Endothelial cell of umbilical vein (primary cell): ENCODE measurements around the gene AP5Z1. TPM values are rescaled to one million over a fixed set of nuclear protein-coding genes. Genes with fewer than 3 reads are reported as not detected.

Experiments used
- BruUV-seq: library from RNA; stranded (reverse); fragments of 400-500 nt; replicated peaks from 2 replicates; lab custom pipeline; 2021; lab: Mats Ljungman, UMichigan
- CTCF ChIA-PET: fragments of 300-600, 350-600 bp; sonication (Branson Sonifier 250); formaldehyde crosslinking; loops from one replicate; lab custom pipeline; 2021; ENCODE audit warnings: antibody characterized with exemption, inconsistent platforms; lab: Charles Lee
- POLR2A ChIA-PET: fragments of 300-600, 350-600 bp; sonication (Branson Sonifier 250); formaldehyde crosslinking; loops from one replicate; lab custom pipeline; 2021; ENCODE audit warnings: antibody characterized with exemption, inconsistent platforms; lab: Charles Lee
- DNase-seq: peaks from one replicate; pipeline ENCODE4 v3.0.0-alpha.2; 2011; ENCODE audit warnings: low read depth, low spot score
- FAIRE-seq: peaks from 2 replicates; lab custom pipeline; 2011; peaks lifted over from hg19 to GRCh38; lab: Jason Lieb, UNC
- H2AFZ ChIP-seq: 2 replicates; pipeline ENCODE4 v1.6.0; 2012; ENCODE audit warnings: low read depth, low read length, control low read depth, inconsistent platforms
- H3K27ac ChIP-seq: 2 replicates; pipeline ENCODE4 v1.5.1; 2011; ENCODE audit warnings: low read depth, mild to moderate bottlenecking, control low read depth, low read length, moderate library complexity; ENCODE audit not compliant: insufficient read depth
- H3K27me3 ChIP-seq, 2 experiments: 2 replicates each; pipeline versions ENCODE4 v1.6.0 to v1.6.1; 2011; ENCODE audit warnings: low read length in 2 of 2, mixed read lengths in 1 of 2; ENCODE audit not compliant: control insufficient read depth in 2 of 2, insufficient read depth in 2 of 2
- H3K36me3 ChIP-seq, 2 experiments: 2 replicates in 1 of 2; 3 replicates in 1 of 2; pipeline ENCODE4 v1.5.1; 2011; ENCODE audit warnings: low read length in 2 of 2, mild to moderate bottlenecking in 1 of 2, moderate library complexity in 1 of 2; ENCODE audit not compliant: control insufficient read depth in 2 of 2, insufficient read depth in 2 of 2; ENCODE audit errors: extremely low read depth in 1 of 2
- H3K4me1 ChIP-seq: 3 replicates; pipeline ENCODE4 v1.5.1; 2011; ENCODE audit warnings: mild to moderate bottlenecking, low read length; ENCODE audit not compliant: control insufficient read depth, insufficient read depth; ENCODE audit errors: extremely low read depth
- H3K4me2 ChIP-seq: 2 replicates; pipeline ENCODE4 v1.6.1; 2011; ENCODE audit warnings: low read length, control low read depth, mixed read lengths; ENCODE audit not compliant: insufficient read depth
- H3K4me3 ChIP-seq, 3 experiments: fragments of 200-600 bp in 1 of 3; sonication (generic), shearing (Covaris generic) in 1 of 3; replicated peaks in 1 of 3; 2 replicates each; pipeline ENCODE4 v1.5.1; 2011 to 2016; ENCODE audit warnings: control low read depth in 3 of 3, low read length in 3 of 3, mild to moderate bottlenecking in 2 of 3, inconsistent platforms in 1 of 3, low read depth in 1 of 3, moderate library complexity in 1 of 3; ENCODE audit not compliant: insufficient read depth in 1 of 3
- H3K79me2 ChIP-seq: 2 replicates; pipeline ENCODE4 v1.6.0; 2012; ENCODE audit warnings: low read length, inconsistent platforms; ENCODE audit not compliant: control insufficient read depth, insufficient read depth
- H3K9ac ChIP-seq: replicated peaks from 2 replicates; pipeline ENCODE3; 2011; ENCODE audit warnings: low read length, control low read depth; ENCODE audit not compliant: insufficient read depth; ENCODE audit errors: extremely low read depth
- H3K9me1 ChIP-seq: replicated peaks from 3 replicates; pipeline ENCODE4 v1.6.0; 2011; ENCODE audit warnings: mild to moderate bottlenecking, low read length; ENCODE audit not compliant: control insufficient read depth, insufficient read depth; ENCODE audit errors: extremely low read depth
- H3K9me3 ChIP-seq: replicated peaks from 2 replicates; pipeline ENCODE4 v1.5.1; 2012; ENCODE audit warnings: low read length, inconsistent platforms; ENCODE audit not compliant: control insufficient read depth, insufficient read depth
- H4K20me1 ChIP-seq: replicated peaks from 2 replicates; pipeline ENCODE3; 2011; ENCODE audit warnings: mild to moderate bottlenecking, low read length; ENCODE audit not compliant: control insufficient read depth, insufficient read depth; ENCODE audit errors: extremely low read depth
- EZH2 ChIP-seq: IDR thresholded peaks from 2 replicates; pipeline ENCODE4 v1.6.1; 2012; ENCODE audit warnings: borderline replicate concordance, low read depth, mild to moderate bottlenecking, moderate library complexity, low read length, inconsistent platforms; ENCODE audit not compliant: severe bottlenecking
- FOS ChIP-seq: IDR thresholded peaks from 2 replicates; pipeline ENCODE4 v1.6.1; 2011; ENCODE audit warnings: mild to moderate bottlenecking, low read length, moderate library complexity, borderline replicate concordance; ENCODE audit not compliant: insufficient read depth
- GATA2 ChIP-seq: IDR thresholded peaks from 2 replicates; pipeline ENCODE4 v1.7.0; 2011; ENCODE audit warnings: low read depth, mild to moderate bottlenecking, moderate library complexity, mixed read lengths, low read length; ENCODE audit not compliant: insufficient read length, insufficient read depth
- JUN ChIP-seq: IDR thresholded peaks from 2 replicates; pipeline ENCODE4 v1.6.1; 2011; ENCODE audit warnings: borderline replicate concordance, low read depth; ENCODE audit not compliant: insufficient read length, insufficient read depth
- MAX ChIP-seq: IDR thresholded peaks from 2 replicates; pipeline ENCODE4 v1.6.1; 2011; ENCODE audit not compliant: insufficient read depth, insufficient read length
- MYC ChIP-seq: IDR thresholded peaks from one replicate; pipeline ENCODE4 v1.6.1; 2011; ENCODE audit warnings: mild to moderate bottlenecking, low read depth, low read length
- POLR2A ChIP-seq: IDR thresholded peaks from 2 replicates; pipeline ENCODE4 v1.6.1; 2012; ENCODE audit warnings: low read depth, mild to moderate bottlenecking, control low read depth, low read length
- POLR2AphosphoS5 ChIP-seq: IDR thresholded peaks from 2 replicates; pipeline ENCODE4 v1.6.1; 2012; ENCODE audit warnings: low read depth, mild to moderate bottlenecking, control low read depth, low read length, moderate library complexity; ENCODE audit not compliant: insufficient read depth
- dilution Hi-C: fragments of 300-500 bp; cut with MboI; formaldehyde crosslinking; loops from one replicate; pipeline ENCODE4 v1.15.0; 2019; ENCODE audit warnings: low sequenced_read_pairs; ENCODE audit not compliant: extremely low pct_ligation_motif_present
- intact Hi-C: fragments of 100-400 bp; cut with micrococcal nuclease; formaldehyde crosslinking; loops from one replicate; pipeline ENCODE4 v1.10.0; 2022
- polyA plus RNA-seq, 4 experiments: library from polyadenylated mRNA; depleted of rRNA in 3 of 4; stranded (reverse) in 3 of 4; unstranded in 1 of 4; fragments of >200 nt; gene quantifications; 2 replicates each; pipeline versions ENCODE4 v1.2.1 to v1.2.3, GENCODE V29; 2011 to 2012; ENCODE audit warnings: missing spikeins in 1 of 4
- total RNA-seq: library from RNA; stranded (reverse); gene quantifications from 2 replicates; pipeline ENCODE4 v1.2.3, GENCODE V29; 2021
- TF ChIP-seq, protein P1 (sequence below), 2 donors: IDR thresholded peaks; 1 replicate in 1 of 2; 2 replicates in 1 of 2; pipeline ENCODE4 v1.5.1; 2011; ENCODE audit warnings: low read length in 2 of 2, mild to moderate bottlenecking in 2 of 2, moderate library complexity in 2 of 2, control low read depth in 1 of 2, inconsistent platforms in 1 of 2, low read depth in 1 of 2; ENCODE audit not compliant: insufficient read depth in 1 of 2; ENCODE audit errors: extremely low read depth in 1 of 2

Gene AP5Z1
- total and polyA plus RNA-seq, 2 donors (not counting 3 experiments of a cell fraction or from before 2014, with no cell fraction given), result 53.7 to 58.9 TPM

DNA sequence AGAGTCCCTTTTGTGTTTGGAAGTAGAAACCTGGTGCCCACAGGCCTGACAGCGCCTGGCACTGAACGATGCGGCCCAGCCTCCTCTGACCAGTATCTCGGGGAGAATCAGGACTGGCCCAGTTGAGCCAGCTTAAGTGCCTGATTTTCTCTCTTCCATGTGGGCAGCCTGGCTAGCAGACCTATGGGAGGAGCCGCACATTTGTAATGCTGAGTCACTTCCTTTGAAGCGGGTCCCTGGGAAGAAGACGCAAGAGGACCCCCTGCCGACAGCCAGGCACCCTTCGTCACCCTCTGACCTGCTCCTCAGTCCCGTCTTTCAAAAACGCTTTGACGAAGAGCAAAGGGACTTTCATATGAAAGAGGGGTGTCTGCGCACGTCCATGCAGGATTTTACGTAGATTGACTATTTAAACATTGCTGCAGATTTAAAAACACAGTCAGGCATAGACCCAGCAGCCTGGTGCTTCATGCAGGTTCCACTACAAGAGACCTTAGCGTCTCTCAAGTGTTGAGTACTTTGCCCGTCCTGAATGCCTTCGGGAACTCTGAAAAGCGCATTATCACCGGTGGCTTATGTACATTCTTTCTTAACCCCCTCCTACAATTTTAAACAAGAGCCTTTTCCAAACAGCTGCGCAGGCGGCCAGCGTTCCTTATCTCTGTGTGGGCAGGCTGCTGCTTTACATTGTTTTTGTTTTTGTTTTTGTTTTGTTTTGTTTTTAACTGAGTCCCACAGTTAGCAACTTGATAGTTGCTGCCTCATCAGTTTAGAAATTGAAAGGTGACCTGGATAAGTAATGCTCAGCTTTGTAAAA, 36.5 kb upstream of the AP5Z1 start:
- Histone ChIP-seq H3K9ac (peak overlapping the region; percentile 39), H3K27ac (peak overlapping the region; percentile 71), H3K36me3 (peaks cover 7 to 11% of the 10 kb centered on the region in 2 experiments), H3K4me1 (peaks cover 15% of the 10 kb centered on the region), H3K9me3 (no peaks in the 10 kb centered on the region), H4K20me1 (no peaks in the 10 kb centered on the region), H3K27me3 (no peaks in the 10 kb centered on the region), H3K9me1 (no peaks in the 10 kb centered on the region), H2AFZ (no peak overlapping the region), H3K4me3 (no peak overlapping the region), H3K4me2 (peak overlapping the region; percentile 14), H3K79me2 (peaks cover 37% of the 10 kb centered on the region)
- intact Hi-C loops (loop anchor here (1.0 kb wide), 1 partner anchor 14 kb away; no protein-coding TSS in a partner anchor), dilution Hi-C loops (no loop called here)
- TF ChIP-seq JUN (peak; percentile 41), FOS (peak; percentile 79), GATA2 (peak; percentile 39), POLR2A (no peak), POLR2AphosphoS5 (peak; percentile 52), EZH2 (no peak), MAX (no peak), MYC (no peak)
- TF ChIP-seq, protein P1, sequence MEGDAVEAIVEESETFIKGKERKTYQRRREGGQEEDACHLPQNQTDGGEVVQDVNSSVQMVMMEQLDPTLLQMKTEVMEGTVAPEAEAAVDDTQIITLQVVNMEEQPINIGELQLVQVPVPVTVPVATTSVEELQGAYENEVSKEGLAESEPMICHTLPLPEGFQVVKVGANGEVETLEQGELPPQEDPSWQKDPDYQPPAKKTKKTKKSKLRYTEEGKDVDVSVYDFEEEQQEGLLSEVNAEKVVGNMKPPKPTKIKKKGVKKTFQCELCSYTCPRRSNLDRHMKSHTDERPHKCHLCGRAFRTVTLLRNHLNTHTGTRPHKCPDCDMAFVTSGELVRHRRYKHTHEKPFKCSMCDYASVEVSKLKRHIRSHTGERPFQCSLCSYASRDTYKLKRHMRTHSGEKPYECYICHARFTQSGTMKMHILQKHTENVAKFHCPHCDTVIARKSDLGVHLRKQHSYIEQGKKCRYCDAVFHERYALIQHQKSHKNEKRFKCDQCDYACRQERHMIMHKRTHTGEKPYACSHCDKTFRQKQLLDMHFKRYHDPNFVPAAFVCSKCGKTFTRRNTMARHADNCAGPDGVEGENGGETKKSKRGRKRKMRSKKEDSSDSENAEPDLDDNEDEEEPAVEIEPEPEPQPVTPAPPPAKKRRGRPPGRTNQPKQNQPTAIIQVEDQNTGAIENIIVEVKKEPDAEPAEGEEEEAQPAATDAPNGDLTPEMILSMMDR (IDR thresholded peaks at IDR 0.05; ENCODE audit: extremely low read depth in 1 of 2, insufficient read depth in 1 of 2, low read depth in 1 of 2, low read length in 2 of 2), result no peak
- POLR2A ChIA-PET, result no interaction called here
- DNase-seq (peak; percentile 79), FAIRE-seq (peak; percentile 93)
- no TSS peak for BruUV-seq
- CTCF ChIA-PET, result interaction anchor here (0.6 to 1.4 kb wide), 8 partner anchors 9 to 97 kb away, joined by 3 to 11 read pairs (median 4); no protein-coding TSS in a partner anchor
